PFSK-1 (cell line): ENCODE results near the gene WDFY3.

ENCODE experiments used
- FOXP2 ChIP-seq: optimal IDR thresholded peaks from 2 replicates; pipeline ENCODE3; 2011; ENCODE audit warnings: borderline replicate concordance, control low read depth, inconsistent platforms; ENCODE audit not compliant: insufficient read depth; ENCODE audit errors: extremely low read length, extremely low read depth
- POLR2AphosphoS5 ChIP-seq: IDR thresholded peaks from 2 replicates; pipeline ENCODE4 v1.6.1; 2012; ENCODE audit warnings: low read depth, mild to moderate bottlenecking, control low read depth, low read length, moderate library complexity
- REST ChIP-seq, 2 experiments: IDR thresholded peaks; 2 replicates each; pipeline versions ENCODE4 v1.6.1 to v1.8.0; 2011 to 2012; ENCODE audit warnings: low read depth in 2 of 2, low read length in 2 of 2, control low read depth in 1 of 2, inconsistent platforms in 1 of 2, mild to moderate bottlenecking in 1 of 2, moderate library complexity in 1 of 2; ENCODE audit not compliant: insufficient read depth in 1 of 2
- SIN3A ChIP-seq: IDR thresholded peaks from 2 replicates; pipeline ENCODE4 v1.6.1; 2012; ENCODE audit warnings: mild to moderate bottlenecking, low read length, moderate library complexity, borderline replicate concordance; ENCODE audit not compliant: insufficient read depth
- TAF1 ChIP-seq: IDR thresholded peaks from 2 replicates; pipeline ENCODE4 v1.6.1; 2012; ENCODE audit warnings: low read length, control low read depth, borderline replicate concordance; ENCODE audit not compliant: insufficient read depth

The WDFY3 gene

DNA sequence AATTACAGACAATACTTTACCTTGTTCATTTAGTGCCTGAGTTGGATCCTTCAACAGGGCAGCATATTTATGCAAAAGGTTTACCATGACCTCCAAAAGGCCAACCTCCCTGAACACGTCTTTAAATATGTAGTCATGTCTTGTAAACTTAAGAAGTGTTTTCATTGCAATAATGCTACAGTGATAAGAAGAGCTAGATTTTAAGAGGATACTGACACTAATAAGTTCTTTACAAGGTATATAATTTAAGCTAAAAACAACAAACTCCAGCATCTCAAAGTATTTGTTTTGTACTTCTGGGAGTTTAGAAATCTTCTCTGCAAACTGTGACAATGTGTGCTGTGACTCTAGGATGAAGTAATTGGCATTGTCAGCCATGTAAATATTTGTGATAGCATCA, 145.4 kb downstream of the WDFY3 start:
- TF ChIP-seq FOXP2: no peak
- TF ChIP-seq SIN3A: no peak
- TF ChIP-seq POLR2AphosphoS5: no peak
- TF ChIP-seq REST (IDR thresholded peaks at IDR 0.05; ENCODE audit: insufficient read depth in 1 of 2, low read depth in 2 of 2, low read length in 2 of 2): no peak
- TF ChIP-seq TAF1: no peak

DNA sequence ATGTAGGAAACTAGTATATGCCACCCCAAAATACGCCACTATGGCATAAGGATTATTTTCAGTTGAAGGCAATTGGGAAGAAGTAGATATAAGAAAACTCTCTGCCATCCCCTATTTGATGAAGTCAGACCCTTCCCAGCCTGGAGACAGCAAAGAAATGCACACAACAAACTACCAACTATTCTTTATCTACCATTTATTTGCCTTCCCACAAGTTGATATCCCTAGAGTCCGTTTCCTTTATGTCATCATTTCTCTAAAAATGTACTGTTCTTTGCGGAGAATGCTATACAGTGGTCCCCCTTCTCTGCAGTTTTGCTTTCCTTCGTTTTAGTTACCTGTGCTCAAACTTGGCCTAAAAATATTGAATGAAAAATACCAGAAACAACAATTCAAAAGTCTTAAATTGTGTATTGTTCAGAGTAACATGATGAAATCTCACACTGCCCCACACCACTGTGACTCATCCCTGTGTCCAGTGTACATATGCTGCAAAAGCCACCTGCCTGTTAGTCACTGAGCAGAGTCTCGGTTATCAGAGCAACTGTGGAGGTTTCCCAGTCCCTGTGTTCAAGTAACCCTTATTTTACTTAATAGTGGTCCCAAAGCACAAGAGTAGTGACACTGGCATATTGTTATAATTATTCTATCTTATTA, 152.3 kb downstream of the WDFY3 start:
- no peak for TF ChIP-seq REST (IDR thresholded peaks at IDR 0.05; ENCODE audit: insufficient read depth in 1 of 2, low read depth in 2 of 2, low read length in 2 of 2)
- no peak for TF ChIP-seq SIN3A
- no peak for TF ChIP-seq POLR2AphosphoS5
- TF ChIP-seq FOXP2: no peak
- TF ChIP-seq TAF1: no peak

DNA sequence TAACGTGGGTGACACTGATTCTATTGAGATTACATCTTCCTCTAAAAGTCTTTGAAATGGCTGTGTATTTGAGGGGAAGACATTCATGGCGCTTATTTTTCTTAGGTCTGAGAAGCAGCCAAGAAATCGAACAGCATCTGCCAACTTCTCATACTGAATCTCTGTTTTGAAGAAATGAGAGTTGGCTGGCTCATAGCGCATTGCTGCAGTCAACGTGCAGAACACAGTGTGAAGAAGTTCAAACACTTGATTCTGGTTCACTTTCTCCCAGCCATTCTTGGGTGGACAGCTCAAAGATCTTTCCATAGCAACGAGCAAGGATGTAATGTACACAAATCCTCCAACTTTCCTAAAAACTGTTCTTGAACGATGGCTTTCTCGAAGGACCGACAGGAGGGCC, 156.5 kb downstream of the WDFY3 start:
- no peak for TF ChIP-seq REST (IDR thresholded peaks at IDR 0.05; ENCODE audit: insufficient read depth in 1 of 2, low read depth in 2 of 2, low read length in 2 of 2)
- no peak for TF ChIP-seq POLR2AphosphoS5
- TF ChIP-seq SIN3A: no peak
- no peak for TF ChIP-seq FOXP2
- TF ChIP-seq TAF1: no peak

DNA sequence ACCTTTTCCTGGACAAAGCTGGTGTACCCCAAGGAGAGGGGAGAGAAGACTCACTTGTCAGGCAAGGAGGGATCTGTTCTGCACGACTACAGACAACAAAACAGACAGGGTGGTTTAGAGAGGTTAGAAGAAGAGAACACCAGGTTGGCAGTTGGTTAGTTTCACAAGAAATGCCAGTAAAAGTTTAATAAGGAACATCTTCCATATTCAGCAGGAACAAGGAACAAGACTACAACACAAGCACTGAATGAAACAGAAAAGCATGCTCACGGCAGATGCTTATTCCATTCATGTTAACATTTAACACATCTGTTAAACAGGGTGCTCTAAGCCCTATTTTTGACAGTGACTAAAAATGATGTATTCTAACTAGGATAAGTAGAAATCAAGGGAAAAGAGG, 158.2 kb downstream of the WDFY3 start:
- no peak for TF ChIP-seq FOXP2
- TF ChIP-seq POLR2AphosphoS5: no peak
- TF ChIP-seq REST (IDR thresholded peaks at IDR 0.05; ENCODE audit: insufficient read depth in 1 of 2, low read depth in 2 of 2, low read length in 2 of 2): no peak
- TF ChIP-seq SIN3A: no peak
- no peak for TF ChIP-seq TAF1

- TF ChIP-seq SIN3A: no peak
These were observed 162.4 kb downstream of the WDFY3 start for GRCh38 chr4:84804136-84804535.
